ENCODE measurements around the gene ST6GALNAC3. TPM values are rescaled to one million over a fixed set of nuclear protein-coding genes. Genes with fewer than 3 reads are reported as not detected.

ST6GALNAC3 gene
- polyA plus RNA-seq, 1 donor (not counting 4 experiments of a cell fraction or from before 2014, with no cell fraction given), result 0.08 TPM

DNA sequence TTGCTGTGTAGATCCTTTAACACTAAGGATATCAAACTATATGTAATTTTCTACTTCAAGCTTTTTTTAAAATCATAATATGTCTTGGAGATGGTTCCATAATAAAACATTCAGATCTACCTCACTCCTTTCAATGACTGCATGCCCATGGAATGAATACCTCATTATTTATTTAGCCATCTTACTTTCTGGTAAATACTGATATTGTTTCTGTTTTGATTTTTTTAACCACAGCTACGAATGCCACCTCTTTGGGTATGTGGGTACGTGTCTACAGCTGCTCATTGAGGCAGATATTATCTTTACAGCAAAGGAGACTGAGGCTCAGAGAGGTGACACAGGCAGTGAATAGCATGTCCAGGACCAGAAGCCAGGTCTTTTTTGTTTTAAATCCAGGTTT, 215.7 kb downstream of the ST6GALNAC3 start:
- no peaks in the 10 kb centered on the region for H3K4me1 ChIP-seq (ENCODE audit: control insufficient read depth, extremely low read depth, insufficient read depth, low read length)
- no peaks in the 10 kb centered on the region for H3K9me1 ChIP-seq (ENCODE audit: control insufficient read depth, extremely low read depth, insufficient read depth, low read length)
- no peaks in the 10 kb centered on the region for H3K9me3 ChIP-seq (ENCODE audit: control insufficient read depth, low read depth, low read length)
- no peak overlapping the region for H3K4me2 ChIP-seq (ENCODE audit: control insufficient read depth, extremely low read depth, insufficient read depth, low read depth, low read length)
- H3K27ac ChIP-seq (ENCODE audit: control insufficient read depth, insufficient read depth, low read length), result no peak overlapping the region
- H3K4me3 ChIP-seq (ENCODE audit: control insufficient read depth in 2 of 3, extremely low read depth in 1 of 3, insufficient read depth in 2 of 3, low read depth in 1 of 3, low read length in 3 of 3), result no peak overlapping the region
- no peaks in the 10 kb centered on the region for H4K20me1 ChIP-seq (ENCODE audit: control insufficient read depth, extremely low read depth, insufficient read depth, low read length)
- FAIRE-seq (no peak), DNase-seq (ENCODE audit: low read depth, low spot score) (no peak)
- no peak for TF ChIP-seq EZH2 (IDR thresholded peaks at IDR 0.05; ENCODE audit: low read length)
- TF ChIP-seq, protein P1, sequence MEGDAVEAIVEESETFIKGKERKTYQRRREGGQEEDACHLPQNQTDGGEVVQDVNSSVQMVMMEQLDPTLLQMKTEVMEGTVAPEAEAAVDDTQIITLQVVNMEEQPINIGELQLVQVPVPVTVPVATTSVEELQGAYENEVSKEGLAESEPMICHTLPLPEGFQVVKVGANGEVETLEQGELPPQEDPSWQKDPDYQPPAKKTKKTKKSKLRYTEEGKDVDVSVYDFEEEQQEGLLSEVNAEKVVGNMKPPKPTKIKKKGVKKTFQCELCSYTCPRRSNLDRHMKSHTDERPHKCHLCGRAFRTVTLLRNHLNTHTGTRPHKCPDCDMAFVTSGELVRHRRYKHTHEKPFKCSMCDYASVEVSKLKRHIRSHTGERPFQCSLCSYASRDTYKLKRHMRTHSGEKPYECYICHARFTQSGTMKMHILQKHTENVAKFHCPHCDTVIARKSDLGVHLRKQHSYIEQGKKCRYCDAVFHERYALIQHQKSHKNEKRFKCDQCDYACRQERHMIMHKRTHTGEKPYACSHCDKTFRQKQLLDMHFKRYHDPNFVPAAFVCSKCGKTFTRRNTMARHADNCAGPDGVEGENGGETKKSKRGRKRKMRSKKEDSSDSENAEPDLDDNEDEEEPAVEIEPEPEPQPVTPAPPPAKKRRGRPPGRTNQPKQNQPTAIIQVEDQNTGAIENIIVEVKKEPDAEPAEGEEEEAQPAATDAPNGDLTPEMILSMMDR (optimal IDR thresholded peaks at IDR 0.05 in 1 of 3, IDR thresholded peaks at IDR 0.05 in 1 of 3, conservative IDR thresholded peaks at IDR 0.05 in 1 of 3; ENCODE audit: extremely low read depth in 1 of 3, insufficient read depth in 2 of 3, low read length in 3 of 3), result no peak
- H3K27me3 ChIP-seq (ENCODE audit: control insufficient read depth, extremely low read depth, insufficient read depth, low read length), result no peaks in the 10 kb centered on the region
- no peak overlapping the region for H2AFZ ChIP-seq (ENCODE audit: control insufficient read depth, low read length)
- H3K9ac ChIP-seq (ENCODE audit: control insufficient read depth, extremely low read depth, insufficient read depth, low read length), result no peak overlapping the region
- H3K36me3 ChIP-seq (ENCODE audit: control insufficient read depth in 2 of 2, extremely low read depth in 1 of 2, insufficient read depth in 2 of 2, low read length in 2 of 2), result no peaks in the 10 kb centered on the region
- dilution Hi-C loops (cut with MboI; ENCODE audit: extremely low pct_ligation_motif_present, low sequenced_read_pairs), result no loop called here
- no peaks in the 10 kb centered on the region for H3K79me2 ChIP-seq (ENCODE audit: control insufficient read depth, insufficient read depth, low read length)

GRCh38 chr1:76291191-76291590, 216.6 kb downstream of the ST6GALNAC3 start:
- Histone ChIP-seq H3K4me3 (ENCODE audit: control insufficient read depth in 2 of 3, extremely low read depth in 1 of 3, insufficient read depth in 2 of 3, low read depth in 1 of 3, low read length in 3 of 3) (no peak overlapping the region), H4K20me1 (ENCODE audit: control insufficient read depth, extremely low read depth, insufficient read depth, low read length) (no peaks in the 10 kb centered on the region), H3K27me3 (ENCODE audit: control insufficient read depth, extremely low read depth, insufficient read depth, low read length) (no peaks in the 10 kb centered on the region), H3K4me2 (ENCODE audit: control insufficient read depth, extremely low read depth, insufficient read depth, low read depth, low read length) (no peak overlapping the region), H3K9ac (ENCODE audit: control insufficient read depth, extremely low read depth, insufficient read depth, low read length) (no peak overlapping the region), H3K36me3 (ENCODE audit: control insufficient read depth in 2 of 2, extremely low read depth in 1 of 2, insufficient read depth in 2 of 2, low read length in 2 of 2) (no peaks in the 10 kb centered on the region), H3K9me1 (ENCODE audit: control insufficient read depth, extremely low read depth, insufficient read depth, low read length) (no peaks in the 10 kb centered on the region), H3K27ac (ENCODE audit: control insufficient read depth, insufficient read depth, low read length) (no peak overlapping the region), H3K9me3 (ENCODE audit: control insufficient read depth, low read depth, low read length) (no peaks in the 10 kb centered on the region), H3K79me2 (ENCODE audit: control insufficient read depth, insufficient read depth, low read length) (no peaks in the 10 kb centered on the region), H3K4me1 (ENCODE audit: control insufficient read depth, extremely low read depth, insufficient read depth, low read length) (no peaks in the 10 kb centered on the region), H2AFZ (ENCODE audit: control insufficient read depth, low read length) (no peak overlapping the region)
- FAIRE-seq, result no peak
- dilution Hi-C loops (cut with MboI; ENCODE audit: extremely low pct_ligation_motif_present, low sequenced_read_pairs), result no loop called here
- no peak for DNase-seq (ENCODE audit: low read depth, low spot score)
- TF ChIP-seq EZH2 (IDR thresholded peaks at IDR 0.05; ENCODE audit: low read length), result no peak
- TF ChIP-seq, protein P1 (optimal IDR thresholded peaks at IDR 0.05 in 1 of 3, IDR thresholded peaks at IDR 0.05 in 1 of 3, conservative IDR thresholded peaks at IDR 0.05 in 1 of 3; ENCODE audit: extremely low read depth in 1 of 3, insufficient read depth in 2 of 3, low read length in 3 of 3), result no peak

All from keratinocyte (primary cell).